Measurements from ENCODE around the gene CCDC12.

DNA sequence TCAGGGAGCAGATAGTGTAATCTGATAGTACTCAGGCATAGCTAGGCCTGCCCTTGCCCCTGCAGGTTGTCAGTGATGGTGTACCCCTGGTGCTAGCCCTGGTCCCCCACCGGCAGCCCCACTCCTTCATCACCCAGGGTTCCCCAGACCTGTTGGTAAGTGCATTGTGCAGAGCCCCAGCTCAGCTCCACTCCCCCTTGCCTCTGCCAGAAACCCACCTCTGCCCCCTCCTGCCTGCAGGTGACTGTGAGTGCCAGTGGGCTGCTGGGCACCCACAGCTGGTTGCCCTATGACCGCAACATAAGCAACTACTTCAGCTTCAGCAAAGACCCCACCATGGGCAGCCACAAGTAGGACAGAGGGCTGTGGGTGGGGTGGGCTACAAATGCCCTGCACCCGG is 30.5 kb upstream of the CCDC12 start:
- TF ChIP-seq, protein P1, sequence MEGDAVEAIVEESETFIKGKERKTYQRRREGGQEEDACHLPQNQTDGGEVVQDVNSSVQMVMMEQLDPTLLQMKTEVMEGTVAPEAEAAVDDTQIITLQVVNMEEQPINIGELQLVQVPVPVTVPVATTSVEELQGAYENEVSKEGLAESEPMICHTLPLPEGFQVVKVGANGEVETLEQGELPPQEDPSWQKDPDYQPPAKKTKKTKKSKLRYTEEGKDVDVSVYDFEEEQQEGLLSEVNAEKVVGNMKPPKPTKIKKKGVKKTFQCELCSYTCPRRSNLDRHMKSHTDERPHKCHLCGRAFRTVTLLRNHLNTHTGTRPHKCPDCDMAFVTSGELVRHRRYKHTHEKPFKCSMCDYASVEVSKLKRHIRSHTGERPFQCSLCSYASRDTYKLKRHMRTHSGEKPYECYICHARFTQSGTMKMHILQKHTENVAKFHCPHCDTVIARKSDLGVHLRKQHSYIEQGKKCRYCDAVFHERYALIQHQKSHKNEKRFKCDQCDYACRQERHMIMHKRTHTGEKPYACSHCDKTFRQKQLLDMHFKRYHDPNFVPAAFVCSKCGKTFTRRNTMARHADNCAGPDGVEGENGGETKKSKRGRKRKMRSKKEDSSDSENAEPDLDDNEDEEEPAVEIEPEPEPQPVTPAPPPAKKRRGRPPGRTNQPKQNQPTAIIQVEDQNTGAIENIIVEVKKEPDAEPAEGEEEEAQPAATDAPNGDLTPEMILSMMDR (IDR thresholded peaks at IDR 0.05): no peak
- TF ChIP-seq POLR2A (IDR thresholded peaks at IDR 0.05): no peak
